Activated T-cell treated with anti-CD3 and anti-CD28 coated beads, Interleukin-2, amount 50 U/mL, for 24 hours (primary cell): ENCODE measurements around the gene SGK2.

Experiments used
- DNase-seq: peaks from one replicate; pipeline ENCODE4 v3.0.0-alpha.2; 2020
- H3K27ac Mint-ChIP-seq: 2 replicates; pipeline ENCODE4 v1.8.0; 2020; ENCODE audit warnings: mild to moderate bottlenecking, mixed read lengths
- H3K27me3 Mint-ChIP-seq: 2 replicates; pipeline ENCODE4 v1.8.0; 2020; ENCODE audit warnings: mixed read lengths
- H3K36me3 Mint-ChIP-seq: 2 replicates; pipeline ENCODE4 v1.8.0; 2020; ENCODE audit warnings: low read depth, mixed read lengths
- H3K4me1 Mint-ChIP-seq: 2 replicates; pipeline ENCODE4 v1.8.0; 2020; ENCODE audit warnings: low read depth, mixed read lengths
- H3K4me3 Mint-ChIP-seq: 2 replicates; pipeline ENCODE4 v1.8.0; 2020; ENCODE audit warnings: mild to moderate bottlenecking, moderate library complexity, mixed read lengths
- H3K9me3 Mint-ChIP-seq: 2 replicates; pipeline ENCODE4 v1.8.0; 2020; ENCODE audit warnings: mixed read lengths

The SGK2 gene

GRCh38 chr20:43531091-43531443 lies 27.8 kb upstream of the SGK2 start:
- Mint-ChIP-seq H3K27me3 (peaks cover 2% of the 10 kb centered on the region), H3K9me3 (no peaks in the 10 kb centered on the region), H3K4me1 (peaks cover 6% of the 10 kb centered on the region), H3K4me3 (no peak overlapping the region), H3K36me3 (no peaks in the 10 kb centered on the region), H3K27ac (no peak overlapping the region)
- DNase-seq: no peak

- DNase-seq: no peak
- Mint-ChIP-seq H3K36me3 (peaks cover 4% of the 10 kb centered on the region), H3K9me3 (no peaks in the 10 kb centered on the region), H3K27ac (no peak overlapping the region), H3K4me3 (no peak overlapping the region), H3K4me1 (peaks cover 6% of the 10 kb centered on the region), H3K27me3 (peaks cover 2% of the 10 kb centered on the region)
Observed at GRCh38 chr20:43532416-43533055, 26.3 kb upstream of the SGK2 start.

- Mint-ChIP-seq H3K36me3 (peaks cover 4% of the 10 kb centered on the region), H3K9me3 (no peaks in the 10 kb centered on the region), H3K4me3 (no peak overlapping the region), H3K4me1 (peaks cover 6% of the 10 kb centered on the region), H3K27ac (no peak overlapping the region), H3K27me3 (peaks cover 2% of the 10 kb centered on the region)
- DNase-seq: no peak
Observed at GRCh38 chr20:43533060-43533459, 25.8 kb upstream of the SGK2 start.

- no peaks in the 10 kb centered on the region for H3K9me3 Mint-ChIP-seq
- no peak for DNase-seq
- peaks cover 4% of the 10 kb centered on the region for H3K36me3 Mint-ChIP-seq
- peaks cover 6% of the 10 kb centered on the region for H3K4me1 Mint-ChIP-seq
- H3K27me3 Mint-ChIP-seq: no peaks in the 10 kb centered on the region
- no peak overlapping the region for H3K27ac Mint-ChIP-seq
- H3K4me3 Mint-ChIP-seq: no peak overlapping the region
Observed at GRCh38 chr20:43534016-43534415, 24.8 kb upstream of the SGK2 start.

- Mint-ChIP-seq H3K27ac (no peak overlapping the region), H3K4me1 (peaks cover 6% of the 10 kb centered on the region), H3K4me3 (no peak overlapping the region), H3K27me3 (no peaks in the 10 kb centered on the region), H3K36me3 (peaks cover 4% of the 10 kb centered on the region), H3K9me3 (no peaks in the 10 kb centered on the region)
- DNase-seq: no peak
Observed at GRCh38 chr20:43534791-43535350, 24.0 kb upstream of the SGK2 start.

- no peak for DNase-seq
- Mint-ChIP-seq H3K27ac (no peak overlapping the region), H3K4me1 (peaks cover 6% of the 10 kb centered on the region), H3K27me3 (no peaks in the 10 kb centered on the region), H3K9me3 (no peaks in the 10 kb centered on the region), H3K4me3 (no peak overlapping the region), H3K36me3 (peaks cover 4% of the 10 kb centered on the region)
Observed at GRCh38 chr20:43535370-43536004, 23.3 kb upstream of the SGK2 start.

GRCh38 chr20:43536041-43536816 lies 22.6 kb upstream of the SGK2 start:
- DNase-seq: no peak
- Mint-ChIP-seq H3K4me3 (no peak overlapping the region), H3K27me3 (no peaks in the 10 kb centered on the region), H3K4me1 (peaks cover 6% of the 10 kb centered on the region), H3K27ac (no peak overlapping the region), H3K36me3 (peaks cover 4% of the 10 kb centered on the region), H3K9me3 (no peaks in the 10 kb centered on the region)

- Mint-ChIP-seq H3K4me3 (no peak overlapping the region), H3K27me3 (no peaks in the 10 kb centered on the region), H3K36me3 (peaks cover 4% of the 10 kb centered on the region), H3K27ac (no peak overlapping the region), H3K4me1 (peaks cover 6% of the 10 kb centered on the region), H3K9me3 (no peaks in the 10 kb centered on the region)
- DNase-seq: no peak
Observed at GRCh38 chr20:43536817-43537440, 21.9 kb upstream of the SGK2 start.

- DNase-seq: peak; percentile 65
Observed at GRCh38 chr20:43537921-43538877, 20.6 kb upstream of the SGK2 start.

GRCh38 chr20:43538878-43539700 lies 19.7 kb upstream of the SGK2 start:
- no peak overlapping the region for H3K4me3 Mint-ChIP-seq
- no peak overlapping the region for H3K27ac Mint-ChIP-seq
- H3K27me3 Mint-ChIP-seq: no peaks in the 10 kb centered on the region
- peaks cover 8% of the 10 kb centered on the region for H3K36me3 Mint-ChIP-seq
- H3K9me3 Mint-ChIP-seq: no peaks in the 10 kb centered on the region
- no peaks in the 10 kb centered on the region for H3K4me1 Mint-ChIP-seq
- DNase-seq: no peak

More at GRCh38 chr20:43537921-43538877, 20.6 kb upstream of the SGK2 start:
- Mint-ChIP-seq H3K4me3 (no peak overlapping the region), H3K9me3 (no peaks in the 10 kb centered on the region), H3K4me1 (peaks cover under 1% of the 10 kb centered on the region), H3K27me3 (no peaks in the 10 kb centered on the region), H3K36me3 (peaks cover 8% of the 10 kb centered on the region), H3K27ac (no peak overlapping the region)

GRCh38 chr20:43539975-43540672 lies 18.7 kb upstream of the SGK2 start:
- no peaks in the 10 kb centered on the region for H3K27me3 Mint-ChIP-seq
- H3K9me3 Mint-ChIP-seq: no peaks in the 10 kb centered on the region
- no peak overlapping the region for H3K27ac Mint-ChIP-seq
- H3K4me1 Mint-ChIP-seq: no peaks in the 10 kb centered on the region
- peaks cover 11% of the 10 kb centered on the region for H3K36me3 Mint-ChIP-seq
- no peak for DNase-seq
- H3K4me3 Mint-ChIP-seq: no peak overlapping the region

- Mint-ChIP-seq H3K36me3 (peaks cover 11% of the 10 kb centered on the region), H3K4me1 (no peaks in the 10 kb centered on the region), H3K27ac (no peak overlapping the region), H3K27me3 (no peaks in the 10 kb centered on the region), H3K4me3 (no peak overlapping the region), H3K9me3 (no peaks in the 10 kb centered on the region)
- no peak for DNase-seq
Observed at GRCh38 chr20:43540673-43541060, 18.2 kb upstream of the SGK2 start.

- H3K4me3 Mint-ChIP-seq: no peak overlapping the region
- H3K4me1 Mint-ChIP-seq: no peaks in the 10 kb centered on the region
- H3K9me3 Mint-ChIP-seq: no peaks in the 10 kb centered on the region
- no peaks in the 10 kb centered on the region for H3K27me3 Mint-ChIP-seq
- peaks cover 10% of the 10 kb centered on the region for H3K36me3 Mint-ChIP-seq
- no peak overlapping the region for H3K27ac Mint-ChIP-seq
- no peak for DNase-seq
Observed at GRCh38 chr20:43541214-43541613, 17.6 kb upstream of the SGK2 start.
